GM21717 (cell line): ENCODE data around the gene SEPTIN1.
"Not testable (repeated sequence)": the region's sequence is repeated elsewhere in the genome, so short reads cannot be mapped to it uniquely, and the experiment has no call there.

ENCODE experiments used
- ATAC-seq: cut with Tn5 transposase; IDR thresholded peaks from one replicate; pipeline ENCODE4 v1.9.1; 2021; ENCODE audit warnings: mild to moderate bottlenecking, moderate library complexity; ENCODE audit not compliant: unreplicated experiment

Gene SEPTIN1

DNA sequence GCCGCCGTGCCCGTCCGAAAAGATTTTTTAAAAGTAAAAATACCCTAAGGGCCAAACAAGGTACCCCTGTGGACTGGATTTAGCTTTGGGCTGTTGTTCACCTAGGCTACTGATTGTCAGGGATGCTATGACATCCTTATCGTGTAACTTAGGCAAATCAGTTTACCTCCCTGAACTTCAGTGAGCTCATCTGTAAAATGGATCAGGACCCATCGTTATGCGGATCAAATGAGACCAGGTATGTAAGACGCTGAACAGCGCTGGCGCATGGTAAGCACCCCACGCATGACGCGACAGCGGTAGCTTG, 24.4 kb upstream of the SEPTIN1 start:
- ATAC-seq = no peak

DNA sequence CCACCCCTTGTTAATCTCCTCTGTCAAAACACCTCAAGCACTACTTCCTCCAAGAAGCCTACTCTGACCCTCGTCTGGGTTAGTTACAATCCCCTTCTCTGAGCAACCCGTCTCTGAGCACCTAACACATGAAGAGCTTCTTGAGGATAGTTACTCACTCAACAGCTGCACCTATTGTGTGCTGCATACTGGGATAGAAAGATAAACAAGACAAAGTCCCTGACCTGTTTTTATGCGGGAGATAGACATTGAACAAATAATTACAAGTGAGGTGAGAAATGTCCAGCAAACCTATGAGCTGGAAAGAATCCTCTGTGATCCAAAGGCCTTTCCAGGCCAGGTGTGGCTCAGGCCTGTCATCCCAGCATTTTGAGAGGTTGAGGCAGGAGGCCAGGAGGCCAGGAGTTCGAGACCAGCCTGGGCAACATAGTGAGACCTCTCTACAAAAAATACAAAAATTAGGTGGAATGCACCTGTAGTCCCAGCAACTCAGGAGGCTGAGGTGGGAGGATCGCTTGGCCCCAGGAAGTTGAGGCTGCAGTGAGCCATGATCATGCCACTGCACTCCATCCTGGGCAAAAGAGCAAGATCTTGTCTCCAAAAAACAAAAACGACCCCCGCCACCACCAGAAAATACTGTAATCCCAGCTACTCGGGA, 19.5 kb upstream of the SEPTIN1 start:
- ATAC-seq = no peak

DNA sequence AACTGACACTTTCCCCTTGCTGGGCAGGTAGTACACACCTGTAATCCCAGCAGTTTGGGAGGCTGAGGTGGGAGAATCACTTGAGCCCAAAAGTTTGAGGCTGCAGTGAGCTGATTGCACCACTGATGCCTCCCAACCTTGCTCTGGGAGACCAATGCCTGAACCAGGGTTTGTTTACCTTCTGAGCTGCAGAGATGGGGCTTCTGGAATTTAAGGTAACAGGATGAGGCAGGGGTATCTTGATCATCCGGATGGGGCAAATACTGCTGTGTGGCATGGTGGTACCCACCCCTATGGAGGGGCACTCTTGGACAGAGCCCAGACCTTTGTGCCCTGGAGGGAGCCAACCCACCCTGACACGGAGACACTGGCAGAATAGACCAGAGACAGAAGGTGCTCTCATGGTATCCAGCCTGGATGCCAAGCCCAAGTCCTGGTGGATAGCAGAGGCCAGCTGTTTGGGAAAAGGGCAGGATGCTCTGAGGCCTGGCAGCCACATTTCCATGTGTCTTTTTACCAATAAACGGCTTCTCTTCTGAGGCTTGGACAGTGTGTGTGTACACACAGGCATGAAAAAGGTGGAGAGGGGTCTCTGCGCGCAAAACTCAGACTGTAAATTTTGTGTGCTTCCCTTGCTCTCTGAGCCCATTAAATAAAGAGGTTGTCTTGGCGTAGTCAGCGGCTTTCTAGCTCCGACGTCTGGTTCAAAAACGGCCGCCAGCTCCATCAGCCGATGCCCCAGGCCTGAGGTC, 17.2 kb upstream of the SEPTIN1 start:
- no peak for ATAC-seq

DNA sequence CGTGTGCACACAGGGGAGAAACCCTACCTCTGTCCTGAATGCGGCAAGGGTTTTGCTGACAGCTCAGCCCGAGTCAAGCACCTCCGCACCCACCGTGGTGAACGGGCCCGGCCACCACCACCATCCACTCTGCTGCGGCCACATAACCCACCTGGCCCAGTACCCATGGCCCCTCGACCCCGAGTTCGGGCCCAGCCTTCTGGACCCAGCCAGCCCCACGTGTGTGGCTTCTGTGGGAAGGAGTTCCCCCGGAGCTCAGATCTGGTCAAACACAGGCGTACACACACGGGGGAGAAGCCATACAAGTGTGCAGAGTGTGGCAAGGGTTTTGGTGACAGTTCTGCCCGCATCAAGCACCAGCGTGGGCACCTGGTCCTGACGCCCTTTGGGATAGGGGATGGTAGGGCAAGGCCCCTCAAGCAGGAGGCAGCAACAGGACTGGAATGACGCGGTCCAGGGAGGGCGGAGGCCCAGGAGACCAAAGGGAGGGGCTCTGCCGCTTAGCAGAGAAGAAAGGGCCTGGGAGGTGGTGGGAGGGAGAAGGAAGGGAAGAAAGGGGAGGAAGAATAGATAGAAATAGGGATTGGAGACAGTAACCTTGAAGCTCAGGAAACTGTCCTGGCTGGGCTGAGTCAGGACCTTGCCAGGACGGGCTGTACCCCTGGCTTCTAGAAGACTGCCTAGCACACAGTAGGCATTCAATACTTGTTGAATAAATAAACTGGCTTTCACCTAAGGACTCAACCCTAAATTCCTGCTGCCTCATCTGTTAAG, 16.5 kb upstream of the SEPTIN1 start:
- ATAC-seq = no peak

DNA sequence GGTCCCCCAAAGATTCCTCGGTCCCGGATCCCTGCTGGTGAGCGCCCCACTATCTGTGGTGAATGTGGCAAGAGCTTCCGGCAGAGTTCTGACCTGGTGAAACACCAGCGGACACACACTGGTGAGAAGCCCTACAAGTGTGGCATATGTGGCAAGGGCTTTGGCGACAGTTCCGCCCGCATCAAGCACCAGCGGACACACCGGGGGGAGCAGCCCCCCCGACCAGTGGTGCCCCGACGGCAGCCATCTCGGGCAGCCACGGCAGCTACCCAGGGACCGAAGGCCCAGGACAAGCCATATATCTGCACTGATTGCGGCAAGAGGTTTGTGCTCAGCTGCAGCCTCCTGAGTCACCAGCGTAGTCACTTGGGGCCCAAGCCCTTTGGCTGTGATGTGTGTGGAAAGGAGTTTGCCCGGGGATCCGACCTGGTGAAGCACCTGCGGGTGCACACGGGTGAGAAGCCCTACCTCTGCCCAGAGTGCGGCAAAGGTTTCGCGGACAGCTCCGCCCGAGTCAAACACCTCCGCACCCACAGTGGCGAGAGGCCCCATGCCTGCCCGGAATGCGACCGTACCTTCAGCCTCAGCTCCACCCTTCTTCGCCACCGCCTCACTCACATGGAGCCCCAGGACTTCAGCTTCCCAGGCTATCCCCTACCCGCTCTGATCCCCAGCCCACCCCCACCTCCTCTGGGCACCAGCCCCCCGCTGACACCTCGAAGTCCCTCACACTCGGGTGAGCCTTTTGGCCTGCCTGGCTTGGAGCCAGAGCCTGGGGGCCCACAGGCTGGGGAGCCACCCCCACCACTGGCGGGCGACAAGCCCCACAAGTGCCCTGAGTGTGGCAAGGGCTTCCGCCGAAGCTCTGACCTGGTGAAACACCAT, 15.7 kb upstream of the SEPTIN1 start:
- ATAC-seq = no peak

DNA sequence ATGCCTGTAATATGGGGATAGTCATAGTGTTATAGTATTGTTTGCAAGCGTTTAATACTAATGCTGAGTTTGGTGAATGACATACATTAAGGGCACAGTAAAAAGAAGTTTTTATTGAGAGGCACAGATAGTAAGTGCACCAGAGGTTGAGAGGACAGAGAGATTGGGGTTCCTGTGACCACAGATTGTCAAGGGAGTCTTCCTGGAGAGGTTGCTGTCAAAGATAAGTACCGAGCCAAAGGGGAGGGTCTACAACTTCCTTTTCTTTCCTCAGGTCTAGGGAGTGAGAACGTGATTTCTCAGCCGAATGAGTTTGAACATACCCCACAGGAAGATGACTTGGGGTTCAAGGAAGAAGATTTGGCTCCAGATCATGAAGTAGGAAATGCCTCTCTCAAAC, 14.7 kb upstream of the SEPTIN1 start:
- ATAC-seq = no peak

DNA sequence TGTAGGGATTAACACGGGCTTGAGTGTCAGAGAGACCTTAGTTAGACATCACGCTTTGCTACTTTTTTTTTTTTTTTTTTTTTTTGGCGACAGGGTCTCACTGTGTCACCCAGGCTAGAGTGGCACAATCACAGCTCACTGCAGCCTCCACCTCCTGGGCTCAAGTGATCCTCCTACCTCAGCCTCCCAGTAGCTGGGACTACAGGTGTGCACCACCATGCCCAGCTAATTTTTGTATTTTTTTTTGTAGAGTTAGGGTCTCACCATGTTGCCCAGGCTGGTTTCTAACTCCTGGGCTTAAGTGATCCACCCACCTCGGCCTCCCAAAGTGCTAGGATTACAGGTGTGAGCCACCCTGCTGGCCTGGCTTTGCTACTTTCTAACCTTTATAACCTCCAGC, 14.3 kb upstream of the SEPTIN1 start:
- not testable (repeated sequence) for ATAC-seq

DNA sequence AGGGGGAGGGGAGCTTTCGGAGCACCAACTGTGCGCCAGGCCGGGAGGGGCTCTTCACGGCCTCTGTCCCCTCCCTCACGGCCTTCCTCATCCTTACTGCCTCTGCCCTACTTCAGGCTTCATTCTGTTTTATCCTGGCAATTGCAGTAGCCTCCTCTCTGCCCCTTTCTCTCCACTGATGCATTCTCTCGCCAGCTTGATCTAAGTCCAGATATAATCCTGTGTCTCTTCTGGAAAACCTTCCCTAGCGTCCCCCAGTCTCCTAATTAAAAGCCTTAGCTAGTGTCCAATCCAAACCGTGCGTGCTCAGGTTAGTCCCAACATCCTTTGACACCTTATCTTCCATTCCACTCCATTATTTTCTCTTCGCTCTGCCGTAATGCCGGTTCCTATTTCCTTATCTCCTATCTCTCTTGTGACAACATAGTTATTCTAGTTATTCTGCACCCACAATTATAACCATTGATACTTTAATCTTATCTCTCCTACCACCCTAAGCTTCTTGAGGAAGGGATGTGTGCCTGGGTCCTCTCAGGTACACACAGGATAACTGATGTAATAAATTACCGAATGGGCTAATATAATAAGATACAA, 13.7 kb upstream of the SEPTIN1 start:
- ATAC-seq = no peak

DNA sequence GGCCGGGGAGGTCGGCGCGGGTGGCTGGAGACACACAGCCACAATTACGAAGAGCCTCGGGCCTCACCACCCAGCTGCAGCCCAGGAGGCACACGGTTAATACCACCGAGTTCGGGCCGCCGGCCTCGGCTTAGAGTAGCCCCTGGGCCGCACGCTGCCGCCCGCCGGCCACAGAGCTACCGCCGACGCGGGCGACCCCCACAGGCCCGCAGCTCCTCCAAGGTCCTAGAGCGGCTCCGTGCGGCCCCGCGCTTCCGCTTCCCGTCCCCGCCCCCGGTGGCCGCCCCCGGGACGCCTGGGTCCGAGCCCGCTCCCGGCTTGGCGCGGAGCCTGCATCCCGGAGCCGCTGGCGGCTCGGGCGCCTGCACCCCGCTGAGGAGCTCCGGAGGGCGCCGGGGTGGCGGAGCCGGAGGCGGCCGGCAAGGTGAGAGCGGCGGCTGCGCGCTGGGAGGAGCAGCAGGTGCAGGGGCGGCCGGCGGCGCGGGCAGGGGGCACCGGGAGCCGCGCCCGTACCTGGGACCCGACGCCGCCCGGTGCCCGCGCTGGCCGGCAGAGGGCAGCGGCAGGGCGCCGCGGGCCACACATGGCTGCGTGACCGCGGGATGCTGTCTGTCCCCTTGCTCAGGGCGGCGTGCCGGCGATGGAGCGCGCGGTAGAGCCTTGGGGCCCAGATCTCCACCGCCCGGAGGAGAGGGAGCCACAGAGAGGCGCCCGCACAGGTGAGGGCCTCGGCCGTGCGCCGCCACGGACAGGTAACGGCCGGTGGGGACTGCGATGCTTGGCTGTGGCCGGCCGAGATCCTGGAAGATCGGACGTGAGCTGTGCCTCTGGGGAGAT, 13.0 kb upstream of the SEPTIN1 start, which contains the start of gene ZNF48:
Gene ZNF48, plus strand, starts transcription at position 266 of the 837 bp plus-strand sequence. Its CDS starts 375 bp downstream, at position 641.
- peak; percentile 47 for ATAC-seq

DNA sequence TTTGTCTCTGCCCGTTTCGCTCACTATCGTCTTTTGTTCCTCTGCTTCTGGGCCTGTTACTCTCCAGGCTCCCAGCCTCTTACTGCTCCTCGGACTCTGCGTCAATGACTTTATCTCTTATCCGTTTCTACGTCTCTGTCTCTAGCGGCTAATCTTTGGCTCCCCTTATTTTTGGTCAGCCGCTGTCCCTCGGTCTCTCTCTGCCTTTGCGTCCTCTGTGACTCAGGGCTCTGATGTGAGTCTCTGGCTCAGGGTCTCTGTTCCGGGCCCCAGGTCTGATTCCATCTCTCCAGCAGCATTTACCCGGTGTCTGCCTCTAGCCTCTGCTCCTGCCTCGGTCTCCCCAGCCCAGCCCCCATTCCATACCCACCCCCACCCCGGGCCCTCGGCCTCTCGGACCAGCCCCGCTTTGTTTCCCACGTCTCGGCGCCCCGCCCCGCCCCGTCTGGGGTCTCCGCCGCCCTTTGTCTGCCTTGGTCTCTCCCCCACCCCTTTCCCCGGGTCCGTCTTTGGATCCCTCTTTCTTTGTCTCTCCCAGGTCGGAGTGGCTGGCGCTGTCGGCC, 12.3 kb upstream of the SEPTIN1 start:
- ATAC-seq = no peak

DNA sequence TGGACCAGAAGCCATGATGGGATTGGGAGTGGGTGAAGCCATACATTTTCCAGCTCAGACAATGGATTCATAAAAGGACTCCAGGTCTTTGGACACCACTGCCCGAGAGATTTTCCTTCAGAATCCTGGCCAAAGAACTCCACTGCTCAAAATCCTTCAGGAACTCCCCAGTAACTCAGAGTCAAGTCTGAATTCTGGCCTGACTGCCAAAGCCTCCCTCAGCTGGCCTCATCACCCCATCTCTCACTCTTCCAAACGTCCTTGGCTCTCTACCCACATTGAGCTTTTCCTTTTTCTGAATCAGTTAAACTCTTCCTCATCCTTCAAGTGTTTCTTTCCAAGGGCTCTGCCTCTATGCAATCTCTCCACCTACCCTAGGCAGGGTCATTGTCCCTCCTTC, 1.2 kb upstream of the SEPTIN1 start:
- no peak for ATAC-seq

DNA sequence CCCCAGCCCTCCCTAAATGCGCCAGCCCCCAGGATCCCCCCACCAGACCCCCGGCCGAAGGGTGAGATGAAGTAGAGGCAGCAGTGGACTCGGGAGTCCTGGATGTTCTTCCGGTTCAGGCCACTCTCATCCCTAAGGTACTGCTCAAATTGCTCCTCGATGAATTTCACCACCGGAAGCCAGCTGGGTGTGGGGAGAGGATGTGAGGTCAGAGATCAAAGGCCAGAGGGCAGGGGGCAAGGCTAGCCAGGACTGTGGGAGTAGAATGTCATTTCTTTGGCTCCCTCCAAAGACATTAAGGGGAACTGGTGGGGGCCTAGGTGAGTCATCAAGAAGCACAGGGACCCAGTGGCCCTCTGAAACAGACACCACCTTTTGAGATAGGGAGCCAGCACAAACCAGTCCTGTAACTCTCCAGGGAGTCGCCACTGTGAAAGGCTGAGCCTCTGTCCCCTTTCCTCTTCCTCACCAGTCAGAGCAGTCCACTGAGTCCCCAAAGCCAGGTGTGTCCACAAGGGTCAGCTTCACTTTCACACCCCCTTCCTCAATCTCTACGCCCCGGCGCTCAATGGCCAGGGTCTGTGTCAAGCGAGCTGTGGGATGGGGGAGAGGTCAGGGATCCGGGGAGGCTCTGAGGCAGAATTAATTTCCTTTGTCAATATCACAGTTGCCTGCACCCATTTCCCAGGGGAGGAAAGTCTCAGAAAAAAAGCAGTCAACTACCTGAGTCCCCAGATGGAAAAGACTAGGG, 895 bp downstream of the SEPTIN1 start:
- ATAC-seq = no peak

DNA sequence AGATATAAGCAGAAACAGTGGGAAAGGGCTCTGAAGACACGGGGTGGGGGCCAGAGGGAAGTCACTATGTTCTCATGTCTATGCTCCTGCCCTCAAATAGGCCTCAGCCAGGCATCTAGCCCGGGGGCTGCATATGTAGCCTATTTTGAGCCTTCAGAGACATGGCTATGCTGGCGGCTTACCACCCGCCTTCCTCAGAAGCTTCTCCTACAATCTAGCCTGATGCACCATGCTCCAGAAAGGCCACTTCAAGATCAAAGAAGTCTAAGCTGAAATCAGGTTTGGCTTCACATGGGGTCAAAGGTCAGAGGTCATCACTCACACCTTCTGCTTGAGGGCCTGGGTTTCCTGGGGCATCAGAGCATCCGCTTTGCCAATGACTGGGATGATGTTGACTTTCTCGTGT, 1.6 kb downstream of the SEPTIN1 start:
- no peak for ATAC-seq

DNA sequence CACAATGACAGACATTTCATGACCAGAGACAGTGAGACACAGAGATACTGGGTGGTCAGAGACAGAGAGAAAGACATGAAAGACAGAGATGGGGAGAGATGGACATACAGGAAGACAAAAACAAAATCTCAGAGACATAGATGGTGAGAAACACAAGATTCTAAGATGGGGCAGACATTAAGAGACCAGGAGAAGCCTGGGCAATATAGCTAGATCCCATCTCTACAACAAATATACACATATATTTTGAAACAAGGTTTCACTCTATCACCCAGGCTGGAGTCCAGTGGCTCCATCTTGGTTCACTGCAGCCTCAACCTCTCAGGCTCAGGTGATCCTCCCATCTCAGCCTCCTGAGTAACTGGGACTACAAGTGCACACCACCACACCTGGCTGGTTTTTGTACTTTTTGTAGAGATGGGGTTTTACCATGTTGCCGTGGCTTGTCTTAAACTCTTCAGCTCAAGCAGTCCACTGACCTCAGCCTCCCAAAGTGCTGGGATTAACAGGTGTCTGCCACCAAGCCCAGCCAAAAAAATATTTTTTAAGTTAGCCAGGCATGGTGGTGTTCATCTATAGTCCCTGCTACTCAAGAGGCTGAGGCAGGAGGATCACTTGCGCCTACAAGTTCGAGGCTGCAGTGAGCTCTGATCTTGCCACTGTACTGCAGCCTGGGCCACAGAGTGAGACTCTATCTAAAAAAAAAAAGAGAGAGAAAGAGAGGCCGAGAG, 2.1 kb downstream of the SEPTIN1 start:
- no peak for ATAC-seq

DNA sequence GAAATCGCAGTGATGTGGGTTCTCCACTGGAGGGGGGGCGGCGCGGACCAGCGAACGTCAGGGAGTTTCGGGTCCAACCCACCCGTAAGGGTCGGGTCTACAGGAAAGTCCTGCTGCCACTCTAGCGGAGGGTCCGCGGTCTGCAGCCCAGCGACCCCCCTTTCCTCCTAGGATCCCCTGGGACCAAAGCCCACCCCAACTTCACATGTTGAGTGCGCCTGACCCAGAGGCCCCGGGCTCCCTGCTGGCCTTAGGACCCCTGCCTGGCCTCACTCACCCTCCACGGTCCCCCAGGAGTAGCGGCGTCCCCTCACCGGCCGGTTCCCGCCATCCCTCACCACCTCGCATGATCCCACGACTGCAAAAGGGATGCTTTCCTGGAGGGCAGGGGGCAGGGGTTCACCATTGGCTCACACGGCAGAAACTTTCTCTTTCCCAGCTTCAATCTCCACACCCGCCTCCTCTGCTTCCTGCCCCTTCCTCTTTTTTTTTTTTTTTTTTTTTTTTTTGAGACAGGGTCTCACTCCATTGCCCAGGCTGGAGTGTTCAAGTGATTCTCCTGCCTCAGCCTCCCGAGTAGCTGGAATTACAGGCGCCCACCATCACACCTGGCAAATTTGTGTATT, 3.1 kb downstream of the SEPTIN1 start:
- ATAC-seq = no peak

DNA sequence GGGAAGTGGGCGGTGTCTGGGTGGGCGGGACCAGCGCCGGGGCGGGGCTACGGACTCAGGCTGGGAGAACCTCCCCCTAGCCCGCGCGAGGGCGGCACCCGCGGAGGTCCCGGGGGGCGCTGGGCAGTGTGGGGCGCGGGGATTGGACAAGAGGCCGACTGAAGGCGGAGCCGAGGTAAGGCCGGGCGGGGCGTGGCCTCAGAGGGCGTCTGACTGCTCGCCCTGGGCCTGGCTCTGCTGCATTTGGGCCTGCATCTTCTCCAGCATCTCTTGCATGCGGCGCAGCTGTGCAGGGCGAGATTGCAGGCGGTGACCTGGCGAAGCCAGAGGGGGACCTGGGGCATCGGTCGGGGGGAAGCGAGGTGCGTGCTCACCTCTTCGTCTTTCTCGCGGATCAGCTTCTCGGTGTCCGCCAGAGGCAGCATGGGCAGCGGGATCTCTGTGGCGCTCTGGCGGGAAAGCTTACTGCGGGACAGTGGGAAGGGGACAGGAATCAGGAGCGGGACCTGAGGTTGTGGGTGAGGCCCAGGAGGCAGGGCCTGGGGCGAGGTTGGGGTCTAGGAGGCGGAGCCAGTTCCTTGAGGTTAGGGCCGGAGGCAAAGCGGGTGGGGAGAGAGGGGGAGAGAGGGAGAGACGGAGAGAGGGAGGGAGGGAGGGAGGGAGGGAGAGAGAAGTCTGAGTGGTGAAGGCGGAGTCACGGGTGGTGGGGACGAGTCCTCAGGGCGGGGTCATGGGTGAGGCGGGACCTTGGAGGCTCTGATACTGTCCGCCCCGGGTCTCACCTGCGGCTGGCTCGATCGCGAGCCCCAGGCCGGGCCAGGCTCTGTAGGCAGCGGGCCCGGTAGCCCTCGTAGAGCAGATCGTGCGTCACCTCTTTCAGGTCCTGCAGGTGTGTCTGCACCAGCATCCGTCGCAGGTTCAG, 3.9 kb downstream of the SEPTIN1 start:
- ATAC-seq = peak; percentile 68
